K562 (cell line): ENCODE results near the gene PMIS2. TPM values are rescaled to one million over a fixed set of nuclear protein-coding genes. Genes with fewer than 3 reads are reported as not detected.

ENCODE experiments used
- EHMT2 ChIP-seq: fragments of 450-650 bp; IDR thresholded peaks from 2 replicates; pipeline ENCODE4 v1.6.1; 2018; ENCODE audit warnings: antibody characterized with exemption
- SRF ChIP-seq, 2 experiments: fragments of 250-450, 450-650 bp in 1 of 2; sonication (Bioruptor Pico) in 1 of 2; sonication (generic) in 1 of 2; formaldehyde crosslinking; IDR thresholded peaks; 2 replicates each; pipeline versions ENCODE4 v1.5.0 to v1.5.1; 2020 to 2022; ENCODE audit warnings: mild to moderate bottlenecking in 1 of 2, missing genetic modification reagents in 1 of 2
- TGIF2 ChIP-seq: sonication (generic); formaldehyde crosslinking; IDR thresholded peaks from 2 replicates; pipeline ENCODE4 v1.8.1; 2022; ENCODE audit warnings: mild to moderate bottlenecking, missing genetic modification reagents, moderate library complexity
- ZBTB11 ChIP-seq, 3 experiments: fragments of 200-800 bp in 1 of 3; fragments of 250-450 bp in 1 of 3; fragments of 450-650 bp in 1 of 3; sonication (Bioruptor Pico) in 1 of 3; sonication (Bioruptor generic) in 1 of 3; formaldehyde crosslinking in 1 of 3; IDR thresholded peaks; 2 replicates each; pipeline versions ENCODE4 v1.6.1 to v1.8.0; 2016 to 2022; ENCODE audit warnings: mild to moderate bottlenecking in 2 of 3, missing genetic modification characterization in 2 of 3, missing compliant biosample characterization in 1 of 3, moderate library complexity in 1 of 3
- polyA plus RNA-seq, 8 experiments: library from polyadenylated mRNA; depleted of rRNA in 4 of 8; stranded (reverse) in 5 of 8; unstranded in 3 of 8; fragments of >200 nt; fragmentation: Nextera tagmentation in 2 of 8; fragmentation: Illumina TruSeq in 1 of 8; extraction: Ambion mirVana in 2 of 8; extraction: Trizol in 1 of 8; gene quantifications; 2 replicates each; pipeline versions ENCODE4 v1.2.1 to v1.2.3, GENCODE V29; 2011 to 2014; ENCODE audit warnings: inconsistent platforms in 1 of 8, missing spikeins in 1 of 8
- total RNA-seq, 7 experiments: library from RNA; depleted of rRNA in 6 of 7; stranded (reverse); fragments of >200 nt in 6 of 7; fragmentation: Illumina TruSeq in 2 of 7; extraction: Trizol in 2 of 7; gene quantifications; 2 replicates each; pipeline versions ENCODE4 v1.2.1 to v1.2.3, GENCODE V29; 2011 to 2021; ENCODE audit warnings: low replicate concordance in 1 of 7
- TF ChIP-seq, protein P1 (sequence below), 2 experiments: IDR thresholded peaks; 2 replicates each; pipeline ENCODE4 v1.6.1; 2011; ENCODE audit warnings: borderline replicate concordance in 1 of 2, control low read depth in 1 of 2, low read depth in 1 of 2, low read length in 1 of 2, mild to moderate bottlenecking in 1 of 2, mixed read lengths in 1 of 2, moderate library complexity in 1 of 2; ENCODE audit not compliant: insufficient read depth in 1 of 2, insufficient read length in 1 of 2, poor library complexity in 1 of 2, severe bottlenecking in 1 of 2; ENCODE audit errors: extremely low read depth in 1 of 2

The PMIS2 gene
- total and polyA plus RNA-seq, 9 of the 15 experiments (the other 6 are each of a cell fraction or from before 2014, with no cell fraction given): not detected

GRCh38 chr19:35561436-35561835, 24.5 kb upstream of the PMIS2 start (continued):
- TF ChIP-seq ZBTB11 (CRISPR knock-in tag; IDR thresholded peaks at IDR 0.05) (no peak), SRF (CRISPR knock-in tag; IDR thresholded peaks at IDR 0.05) (no peak), TGIF2 (CRISPR knock-in tag) (no peak), EHMT2 (no peak)
- TF ChIP-seq, protein P1, sequence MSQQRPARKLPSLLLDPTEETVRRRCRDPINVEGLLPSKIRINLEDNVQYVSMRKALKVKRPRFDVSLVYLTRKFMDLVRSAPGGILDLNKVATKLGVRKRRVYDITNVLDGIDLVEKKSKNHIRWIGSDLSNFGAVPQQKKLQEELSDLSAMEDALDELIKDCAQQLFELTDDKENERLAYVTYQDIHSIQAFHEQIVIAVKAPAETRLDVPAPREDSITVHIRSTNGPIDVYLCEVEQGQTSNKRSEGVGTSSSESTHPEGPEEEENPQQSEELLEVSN (IDR thresholded peaks at IDR 0.05; ENCODE audit: borderline replicate concordance in 1 of 2, extremely low read depth in 1 of 2, insufficient read depth in 1 of 2, insufficient read length in 1 of 2, low read depth in 1 of 2, low read length in 1 of 2, poor library complexity in 1 of 2, severe bottlenecking in 1 of 2): no peak
